WTC11 (cell line): ENCODE results near the gene FBLN2. TPM values are rescaled to one million over a fixed set of nuclear protein-coding genes. Genes with fewer than 3 reads are reported as not detected.

Source experiments
- ATAC-seq: fragments of 200-7000 bp; cut with Tn5 transposase; 2 replicates; pipeline ENCODE4 v1.10.0; 2021; ENCODE audit warnings: mild to moderate bottlenecking, moderate library complexity
- CTCF ChIA-PET: fragments of 300-600 bp; sonication (Branson Sonifier 250); formaldehyde crosslinking; loops from one replicate; lab custom pipeline; 2021; ENCODE audit warnings: antibody characterized with exemption; lab: Charles Lee
- POLR2A ChIA-PET: fragments of 350-600 bp; sonication (Branson Sonifier 250); formaldehyde crosslinking; loops from one replicate; lab custom pipeline; 2021; ENCODE audit warnings: antibody characterized with exemption; lab: Charles Lee
- DNase-seq: peaks from one replicate; pipeline ENCODE4 v3.0.0; 2021; ENCODE audit warnings: low spot score
- H3K27ac Mint-ChIP-seq: 2 replicates; pipeline ENCODE4 v1.8.0; 2021; ENCODE audit warnings: mixed read lengths
- H3K27me3 Mint-ChIP-seq: 2 replicates; pipeline ENCODE4 v1.8.0; 2021; ENCODE audit warnings: low read depth, mild to moderate bottlenecking, moderate library complexity, mixed read lengths
- H3K36me3 Mint-ChIP-seq: 2 replicates; pipeline ENCODE4 v1.8.0; 2021; ENCODE audit warnings: mixed read lengths
- H3K4me1 Mint-ChIP-seq: 2 replicates; pipeline ENCODE4 v1.8.0; 2022; ENCODE audit warnings: mixed read lengths
- H3K4me3 Mint-ChIP-seq: 2 replicates; pipeline ENCODE4 v1.8.0; 2021; ENCODE audit warnings: mild to moderate bottlenecking, moderate library complexity, mixed read lengths
- H3K9me3 Mint-ChIP-seq: 2 replicates; pipeline ENCODE4 v1.8.0; 2021; ENCODE audit warnings: mixed read lengths
- FOXK1 ChIP-seq: sonication (generic); formaldehyde crosslinking; IDR thresholded peaks from 2 replicates; pipeline ENCODE4 v1.8.0; 2022; ENCODE audit warnings: mild to moderate bottlenecking, moderate library complexity, missing genetic modification reagents
- NFE2L1 ChIP-seq: sonication (generic); formaldehyde crosslinking; IDR thresholded peaks from 2 replicates; pipeline ENCODE4 v1.8.1; 2023; ENCODE audit warnings: missing genetic modification reagents
- total RNA-seq: library from RNA; stranded (reverse); gene quantifications from 3 replicates; pipeline ENCODE4 v1.2.3, GENCODE V29; 2021
- TF ChIP-seq, protein P1 (sequence below): fragments of 250-450 bp; sonication (Bioruptor Pico); IDR thresholded peaks from 2 replicates; pipeline ENCODE4 v1.8.0; 2021; ENCODE audit warnings: mild to moderate bottlenecking
- TF ChIP-seq, protein P2 (sequence below): sonication (generic); formaldehyde crosslinking; IDR thresholded peaks from 2 replicates; pipeline ENCODE4 v1.8.0; 2022; ENCODE audit warnings: missing genetic modification reagents
- TF ChIP-seq, protein P3 (sequence below): sonication (generic); formaldehyde crosslinking; IDR thresholded peaks from 2 replicates; pipeline ENCODE4 v1.8.1; 2023; ENCODE audit warnings: mild to moderate bottlenecking, missing genetic modification reagents
- TF ChIP-seq, protein P4 (sequence below): sonication (generic); formaldehyde crosslinking; IDR thresholded peaks from 2 replicates; pipeline ENCODE4 v1.8.0; 2023; ENCODE audit warnings: missing genetic modification reagents, mild to moderate bottlenecking, borderline replicate concordance
- TF ChIP-seq, protein P5 (sequence below): sonication (generic); formaldehyde crosslinking; IDR thresholded peaks from 2 replicates; pipeline ENCODE4 v1.8.0; 2023; ENCODE audit warnings: mild to moderate bottlenecking, missing genetic modification reagents

The FBLN2 gene
- total RNA-seq, 1 experiment from 2014 or later = 20.7 TPM

DNA sequence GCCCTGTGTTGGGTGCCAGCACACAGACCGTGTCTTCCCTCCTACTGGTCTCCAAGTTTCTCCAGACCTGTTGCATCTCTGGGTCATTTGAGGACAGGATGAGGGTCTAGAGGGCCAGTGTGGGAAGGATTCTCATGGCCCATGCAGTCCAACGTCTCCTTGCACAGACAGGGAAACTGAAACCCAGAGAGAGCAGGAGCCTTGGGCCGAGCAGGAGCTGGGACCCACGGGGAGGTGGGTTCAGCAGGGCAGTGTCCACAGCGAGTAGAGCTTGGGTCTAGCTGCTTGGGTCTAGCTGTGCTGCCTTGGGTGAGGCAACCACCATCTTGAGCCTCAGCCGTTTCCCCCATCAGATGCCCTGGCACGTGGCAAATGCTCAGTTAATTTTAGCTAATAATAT, 36.5 kb upstream of the FBLN2 start:
- no peaks in the 10 kb centered on the region for H3K9me3 Mint-ChIP-seq
- H3K4me1 Mint-ChIP-seq = peaks cover 5% of the 10 kb centered on the region
- no peak overlapping the region for H3K27ac Mint-ChIP-seq
- TF ChIP-seq, protein P1, sequence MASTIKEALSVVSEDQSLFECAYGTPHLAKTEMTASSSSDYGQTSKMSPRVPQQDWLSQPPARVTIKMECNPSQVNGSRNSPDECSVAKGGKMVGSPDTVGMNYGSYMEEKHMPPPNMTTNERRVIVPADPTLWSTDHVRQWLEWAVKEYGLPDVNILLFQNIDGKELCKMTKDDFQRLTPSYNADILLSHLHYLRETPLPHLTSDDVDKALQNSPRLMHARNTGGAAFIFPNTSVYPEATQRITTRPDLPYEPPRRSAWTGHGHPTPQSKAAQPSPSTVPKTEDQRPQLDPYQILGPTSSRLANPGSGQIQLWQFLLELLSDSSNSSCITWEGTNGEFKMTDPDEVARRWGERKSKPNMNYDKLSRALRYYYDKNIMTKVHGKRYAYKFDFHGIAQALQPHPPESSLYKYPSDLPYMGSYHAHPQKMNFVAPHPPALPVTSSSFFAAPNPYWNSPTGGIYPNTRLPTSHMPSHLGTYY (CRISPR knock-in tag) = no peak
- no peak for TF ChIP-seq FOXK1 (CRISPR knock-in tag)
- TF ChIP-seq, all 79 proteins: peak for 0
- ChIA-PET POLR2A (no interaction called here), CTCF (interaction anchor here (1.3 to 1.5 kb wide), 3 partner anchors 13 to 136 kb away, joined by 3 to 4 read pairs (median 3); no protein-coding TSS in a partner anchor)
- H3K4me3 Mint-ChIP-seq = no peak overlapping the region
- no peak for DNase-seq
- ATAC-seq = no peak
- no peaks in the 10 kb centered on the region for H3K36me3 Mint-ChIP-seq
- no peaks in the 10 kb centered on the region; the same call in 1 of the 2 replicates for H3K27me3 Mint-ChIP-seq

DNA sequence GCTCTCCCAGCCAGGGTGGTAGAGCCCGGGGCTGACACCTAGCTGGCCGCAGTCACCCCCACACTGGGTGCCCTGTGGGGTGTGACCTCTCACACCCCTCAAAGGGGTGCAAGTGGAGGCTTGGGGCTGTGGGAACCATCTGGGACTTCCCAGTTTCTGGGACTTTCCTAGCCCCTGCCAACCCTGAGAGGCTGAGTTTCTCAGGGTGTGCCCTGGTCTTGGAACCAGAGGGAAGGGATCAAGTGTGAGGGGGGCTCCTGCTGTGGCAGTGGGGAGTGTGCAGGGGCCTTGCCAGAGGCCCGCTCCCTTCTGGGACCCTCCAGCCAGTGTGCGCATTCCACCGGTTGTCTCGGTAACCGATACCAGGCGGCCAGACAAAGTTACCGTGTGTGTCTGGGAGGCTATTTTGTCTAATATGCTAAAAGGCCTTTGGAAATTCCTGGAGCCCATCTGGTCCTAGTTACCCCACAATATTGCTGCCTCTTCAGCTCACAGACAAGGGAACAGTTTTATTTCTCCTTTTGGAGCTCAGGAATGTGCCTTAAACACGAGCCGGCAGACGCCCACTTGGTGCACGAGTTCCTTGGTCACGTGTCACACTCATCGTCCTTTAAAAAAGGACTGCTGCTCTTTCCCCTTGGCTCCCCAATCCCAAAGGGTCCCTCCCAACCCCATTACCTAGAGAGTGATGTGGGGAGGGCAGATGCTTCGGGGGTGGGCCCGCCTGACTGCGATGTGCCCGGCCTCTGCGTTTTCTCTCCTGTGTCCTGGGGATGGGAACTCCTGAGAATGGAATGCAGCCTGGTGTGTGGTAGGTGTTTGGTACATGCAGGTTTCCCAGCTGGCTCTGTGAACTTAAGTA, 35.6 kb upstream of the FBLN2 start:
- POLR2A ChIA-PET = no interaction called here
- H3K27ac Mint-ChIP-seq = no peak overlapping the region
- no peaks in the 10 kb centered on the region for H3K36me3 Mint-ChIP-seq
- TF ChIP-seq, protein P2, sequence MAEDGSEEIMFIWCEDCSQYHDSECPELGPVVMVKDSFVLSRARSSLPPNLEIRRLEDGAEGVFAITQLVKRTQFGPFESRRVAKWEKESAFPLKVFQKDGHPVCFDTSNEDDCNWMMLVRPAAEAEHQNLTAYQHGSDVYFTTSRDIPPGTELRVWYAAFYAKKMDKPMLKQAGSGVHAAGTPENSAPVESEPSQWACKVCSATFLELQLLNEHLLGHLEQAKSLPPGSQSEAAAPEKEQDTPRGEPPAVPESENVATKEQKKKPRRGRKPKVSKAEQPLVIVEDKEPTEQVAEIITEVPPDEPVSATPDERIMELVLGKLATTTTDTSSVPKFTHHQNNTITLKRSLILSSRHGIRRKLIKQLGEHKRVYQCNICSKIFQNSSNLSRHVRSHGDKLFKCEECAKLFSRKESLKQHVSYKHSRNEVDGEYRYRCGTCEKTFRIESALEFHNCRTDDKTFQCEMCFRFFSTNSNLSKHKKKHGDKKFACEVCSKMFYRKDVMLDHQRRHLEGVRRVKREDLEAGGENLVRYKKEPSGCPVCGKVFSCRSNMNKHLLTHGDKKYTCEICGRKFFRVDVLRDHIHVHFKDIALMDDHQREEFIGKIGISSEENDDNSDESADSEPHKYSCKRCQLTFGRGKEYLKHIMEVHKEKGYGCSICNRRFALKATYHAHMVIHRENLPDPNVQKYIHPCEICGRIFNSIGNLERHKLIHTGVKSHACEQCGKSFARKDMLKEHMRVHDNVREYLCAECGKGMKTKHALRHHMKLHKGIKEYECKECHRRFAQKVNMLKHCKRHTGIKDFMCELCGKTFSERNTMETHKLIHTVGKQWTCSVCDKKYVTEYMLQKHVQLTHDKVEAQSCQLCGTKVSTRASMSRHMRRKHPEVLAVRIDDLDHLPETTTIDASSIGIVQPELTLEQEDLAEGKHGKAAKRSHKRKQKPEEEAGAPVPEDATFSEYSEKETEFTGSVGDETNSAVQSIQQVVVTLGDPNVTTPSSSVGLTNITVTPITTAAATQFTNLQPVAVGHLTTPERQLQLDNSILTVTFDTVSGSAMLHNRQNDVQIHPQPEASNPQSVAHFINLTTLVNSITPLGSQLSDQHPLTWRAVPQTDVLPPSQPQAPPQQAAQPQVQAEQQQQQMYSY (CRISPR knock-in tag) = no peak
- TF ChIP-seq, protein P1 (CRISPR knock-in tag) = no peak
- no peak for TF ChIP-seq NFE2L1 (CRISPR knock-in tag)
- TF ChIP-seq, protein P3, sequence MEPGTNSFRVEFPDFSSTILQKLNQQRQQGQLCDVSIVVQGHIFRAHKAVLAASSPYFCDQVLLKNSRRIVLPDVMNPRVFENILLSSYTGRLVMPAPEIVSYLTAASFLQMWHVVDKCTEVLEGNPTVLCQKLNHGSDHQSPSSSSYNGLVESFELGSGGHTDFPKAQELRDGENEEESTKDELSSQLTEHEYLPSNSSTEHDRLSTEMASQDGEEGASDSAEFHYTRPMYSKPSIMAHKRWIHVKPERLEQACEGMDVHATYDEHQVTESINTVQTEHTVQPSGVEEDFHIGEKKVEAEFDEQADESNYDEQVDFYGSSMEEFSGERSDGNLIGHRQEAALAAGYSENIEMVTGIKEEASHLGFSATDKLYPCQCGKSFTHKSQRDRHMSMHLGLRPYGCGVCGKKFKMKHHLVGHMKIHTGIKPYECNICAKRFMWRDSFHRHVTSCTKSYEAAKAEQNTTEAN (CRISPR knock-in tag) = no peak
- TF ChIP-seq, protein P4, sequence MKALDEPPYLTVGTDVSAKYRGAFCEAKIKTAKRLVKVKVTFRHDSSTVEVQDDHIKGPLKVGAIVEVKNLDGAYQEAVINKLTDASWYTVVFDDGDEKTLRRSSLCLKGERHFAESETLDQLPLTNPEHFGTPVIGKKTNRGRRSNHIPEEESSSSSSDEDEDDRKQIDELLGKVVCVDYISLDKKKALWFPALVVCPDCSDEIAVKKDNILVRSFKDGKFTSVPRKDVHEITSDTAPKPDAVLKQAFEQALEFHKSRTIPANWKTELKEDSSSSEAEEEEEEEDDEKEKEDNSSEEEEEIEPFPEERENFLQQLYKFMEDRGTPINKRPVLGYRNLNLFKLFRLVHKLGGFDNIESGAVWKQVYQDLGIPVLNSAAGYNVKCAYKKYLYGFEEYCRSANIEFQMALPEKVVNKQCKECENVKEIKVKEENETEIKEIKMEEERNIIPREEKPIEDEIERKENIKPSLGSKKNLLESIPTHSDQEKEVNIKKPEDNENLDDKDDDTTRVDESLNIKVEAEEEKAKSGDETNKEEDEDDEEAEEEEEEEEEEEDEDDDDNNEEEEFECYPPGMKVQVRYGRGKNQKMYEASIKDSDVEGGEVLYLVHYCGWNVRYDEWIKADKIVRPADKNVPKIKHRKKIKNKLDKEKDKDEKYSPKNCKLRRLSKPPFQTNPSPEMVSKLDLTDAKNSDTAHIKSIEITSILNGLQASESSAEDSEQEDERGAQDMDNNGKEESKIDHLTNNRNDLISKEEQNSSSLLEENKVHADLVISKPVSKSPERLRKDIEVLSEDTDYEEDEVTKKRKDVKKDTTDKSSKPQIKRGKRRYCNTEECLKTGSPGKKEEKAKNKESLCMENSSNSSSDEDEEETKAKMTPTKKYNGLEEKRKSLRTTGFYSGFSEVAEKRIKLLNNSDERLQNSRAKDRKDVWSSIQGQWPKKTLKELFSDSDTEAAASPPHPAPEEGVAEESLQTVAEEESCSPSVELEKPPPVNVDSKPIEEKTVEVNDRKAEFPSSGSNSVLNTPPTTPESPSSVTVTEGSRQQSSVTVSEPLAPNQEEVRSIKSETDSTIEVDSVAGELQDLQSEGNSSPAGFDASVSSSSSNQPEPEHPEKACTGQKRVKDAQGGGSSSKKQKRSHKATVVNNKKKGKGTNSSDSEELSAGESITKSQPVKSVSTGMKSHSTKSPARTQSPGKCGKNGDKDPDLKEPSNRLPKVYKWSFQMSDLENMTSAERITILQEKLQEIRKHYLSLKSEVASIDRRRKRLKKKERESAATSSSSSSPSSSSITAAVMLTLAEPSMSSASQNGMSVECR (CRISPR knock-in tag) = no peak
- TF ChIP-seq, protein P5, sequence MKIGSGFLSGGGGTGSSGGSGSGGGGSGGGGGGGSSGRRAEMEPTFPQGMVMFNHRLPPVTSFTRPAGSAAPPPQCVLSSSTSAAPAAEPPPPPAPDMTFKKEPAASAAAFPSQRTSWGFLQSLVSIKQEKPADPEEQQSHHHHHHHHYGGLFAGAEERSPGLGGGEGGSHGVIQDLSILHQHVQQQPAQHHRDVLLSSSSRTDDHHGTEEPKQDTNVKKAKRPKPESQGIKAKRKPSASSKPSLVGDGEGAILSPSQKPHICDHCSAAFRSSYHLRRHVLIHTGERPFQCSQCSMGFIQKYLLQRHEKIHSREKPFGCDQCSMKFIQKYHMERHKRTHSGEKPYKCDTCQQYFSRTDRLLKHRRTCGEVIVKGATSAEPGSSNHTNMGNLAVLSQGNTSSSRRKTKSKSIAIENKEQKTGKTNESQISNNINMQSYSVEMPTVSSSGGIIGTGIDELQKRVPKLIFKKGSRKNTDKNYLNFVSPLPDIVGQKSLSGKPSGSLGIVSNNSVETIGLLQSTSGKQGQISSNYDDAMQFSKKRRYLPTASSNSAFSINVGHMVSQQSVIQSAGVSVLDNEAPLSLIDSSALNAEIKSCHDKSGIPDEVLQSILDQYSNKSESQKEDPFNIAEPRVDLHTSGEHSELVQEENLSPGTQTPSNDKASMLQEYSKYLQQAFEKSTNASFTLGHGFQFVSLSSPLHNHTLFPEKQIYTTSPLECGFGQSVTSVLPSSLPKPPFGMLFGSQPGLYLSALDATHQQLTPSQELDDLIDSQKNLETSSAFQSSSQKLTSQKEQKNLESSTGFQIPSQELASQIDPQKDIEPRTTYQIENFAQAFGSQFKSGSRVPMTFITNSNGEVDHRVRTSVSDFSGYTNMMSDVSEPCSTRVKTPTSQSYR = no peak
- CTCF ChIA-PET = interaction anchor here (0.9 to 2.3 kb wide), 4 partner anchors 14 to 135 kb away, joined by 3 to 9 read pairs (median 5); no protein-coding TSS in a partner anchor
- H3K27me3 Mint-ChIP-seq = no peaks in the 10 kb centered on the region; the same call in 1 of the 2 replicates
- no peaks in the 10 kb centered on the region for H3K9me3 Mint-ChIP-seq
- no peak overlapping the region for H3K4me3 Mint-ChIP-seq
- H3K4me1 Mint-ChIP-seq = no peaks in the 10 kb centered on the region
- DNase-seq (no peak), ATAC-seq (no peak)
